Common myeloid progenitor, CD34-positive (primary cell): ENCODE results near the gene SLC24A3.

Source experiments
- CTCF ChIA-PET: fragments of 350-600 bp; sonication (Branson Sonifier 250); formaldehyde crosslinking; loops from one replicate; lab custom pipeline; 2021; ENCODE audit warnings: antibody characterized with exemption; lab: Charles Lee
- POLR2A ChIA-PET: fragments of 350-600 bp; sonication (Branson Sonifier 250); formaldehyde crosslinking; loops from one replicate; lab custom pipeline; 2021; ENCODE audit warnings: antibody characterized with exemption; lab: Charles Lee
- DNase-seq, 3 donors: peaks; one replicate each; pipeline versions ENCODE4 v3.0.0 to v3.0.0-alpha.2; 2013
- H3K27ac ChIP-seq, 2 experiments: 1 replicate in 1 of 2; 2 replicates in 1 of 2; pipeline ENCODE4 v1.7.0; 2013; ENCODE audit warnings: inconsistent platforms in 2 of 2, low read length in 2 of 2, mild to moderate bottlenecking in 2 of 2, low read depth in 1 of 2, moderate library complexity in 1 of 2; ENCODE audit not compliant: severe bottlenecking in 2 of 2, insufficient read depth in 1 of 2, poor library complexity in 1 of 2
- H3K27me3 ChIP-seq, 5 experiments: replicated peaks in 2 of 5; 1 replicate in 3 of 5; 2 replicates in 2 of 5; pipeline versions ENCODE4 v1.6.1 to v1.7.0; 2013; ENCODE audit warnings: low read length in 4 of 5, mild to moderate bottlenecking in 2 of 5, moderate library complexity in 2 of 5, inconsistent platforms in 1 of 5; ENCODE audit not compliant: insufficient read depth in 5 of 5, control insufficient read depth in 4 of 5
- H3K36me3 ChIP-seq, 4 experiments: 1 replicate in 2 of 4; 2 replicates in 2 of 4; pipeline versions ENCODE4 v1.6.1 to v1.7.0; 2013; ENCODE audit warnings: low read length in 3 of 4, control low read depth in 1 of 4, mild to moderate bottlenecking in 1 of 4; ENCODE audit not compliant: control insufficient read depth in 4 of 4, insufficient read depth in 4 of 4
- H3K4me1 ChIP-seq, 4 experiments: 1 replicate in 3 of 4; 2 replicates in 1 of 4; pipeline versions ENCODE4 v1.6.1 to v1.7.1; 2013; ENCODE audit warnings: low read length in 3 of 4, mild to moderate bottlenecking in 3 of 4, control low read depth in 1 of 4, inconsistent platforms in 1 of 4, moderate library complexity in 1 of 4; ENCODE audit not compliant: control insufficient read depth in 4 of 4, insufficient read depth in 4 of 4; ENCODE audit errors: control extremely low read depth in 1 of 4
- H3K4me3 ChIP-seq, 7 experiments: 1 replicate in 4 of 7; 2 replicates in 3 of 7; pipeline versions ENCODE4 v1.5.1 to v1.7.0; 2013; ENCODE audit warnings: mild to moderate bottlenecking in 7 of 7, low read length in 6 of 7, moderate library complexity in 6 of 7, inconsistent platforms in 2 of 7, low read depth in 2 of 7, control low read depth in 1 of 7; ENCODE audit not compliant: insufficient read depth in 4 of 7, control insufficient read depth in 1 of 7; ENCODE audit errors: extremely low read depth in 1 of 7
- H3K9me3 ChIP-seq, 5 experiments: 1 replicate in 4 of 5; 2 replicates in 1 of 5; pipeline versions ENCODE4 v1.6.1 to v1.7.1; 2013; ENCODE audit warnings: low read length in 4 of 5, mild to moderate bottlenecking in 2 of 5, inconsistent platforms in 1 of 5, low read depth in 1 of 5, moderate library complexity in 1 of 5; ENCODE audit not compliant: control insufficient read depth in 4 of 5, insufficient read depth in 2 of 5; ENCODE audit errors: control extremely low read depth in 1 of 5
- WGBS: methylation state at CpG from one replicate; pipeline ENCODE4 v1.1.5; 2013; ENCODE audit not compliant: insufficient coverage; 5-methylcytosine and 5-hydroxymethylcytosine counted together

The SLC24A3 gene

DNA sequence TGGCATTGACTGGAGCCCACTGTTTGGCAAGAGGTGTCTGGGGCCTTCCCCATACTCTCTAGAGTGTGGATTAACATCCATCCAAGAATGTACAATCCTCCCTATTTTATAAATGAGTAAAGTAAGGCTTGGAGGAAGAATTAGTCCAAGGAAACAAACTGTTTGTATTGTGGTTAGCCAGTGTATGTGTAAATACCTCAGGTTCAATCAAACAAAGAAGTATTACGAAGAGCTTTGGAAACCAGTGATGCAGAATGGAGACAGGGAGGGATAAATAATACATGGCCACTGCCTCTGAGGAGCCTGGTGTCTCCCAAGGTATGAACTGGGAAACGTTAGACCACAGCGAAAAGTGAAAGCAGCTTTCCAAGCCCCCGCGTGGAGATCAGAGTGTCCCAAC lies 319.0 kb downstream of the SLC24A3 start:
- Histone ChIP-seq H3K4me3 (no peak overlapping the region), H3K27ac (no peak overlapping the region), H3K4me1 (no peaks in the 10 kb centered on the region), H3K27me3 (no peaks in the 10 kb centered on the region), H3K9me3 (no peaks in the 10 kb centered on the region), H3K36me3 (no peaks in the 10 kb centered on the region)
- CTCF ChIA-PET = no interaction called here
- 100% methylated on average over 5 of the region's 5 CpGs for WGBS
- POLR2A ChIA-PET = no interaction called here
- DNase-seq = no peak

DNA sequence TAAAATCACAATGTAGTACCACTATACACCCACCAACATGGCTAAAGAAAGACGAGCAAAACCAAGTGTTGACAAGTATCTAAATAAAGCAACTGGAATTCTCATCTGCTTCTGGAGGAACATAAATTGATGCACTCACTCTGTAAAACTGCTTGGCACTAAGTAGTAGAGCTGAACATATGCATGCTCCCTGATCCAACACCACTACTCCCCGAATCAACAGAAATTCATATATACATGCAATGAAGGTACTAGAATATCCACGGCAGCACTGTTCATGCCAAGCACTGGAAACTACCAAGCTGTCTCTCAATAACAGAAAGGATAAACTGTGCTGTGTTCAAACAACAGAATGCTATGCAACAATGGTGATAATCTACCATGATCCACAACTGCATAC lies 326.1 kb downstream of the SLC24A3 start:
- Histone ChIP-seq H3K27me3 (no peaks in the 10 kb centered on the region), H3K27ac (no peak overlapping the region), H3K4me1 (peaks cover 0 to 7% (median 4%) of the 10 kb centered on the region in 4 experiments), H3K9me3 (no peaks in the 10 kb centered on the region), H3K36me3 (no peaks in the 10 kb centered on the region), H3K4me3 (no peak overlapping the region)
- DNase-seq = no peak
- POLR2A ChIA-PET = no interaction called here
- 100% methylated on average over 3 of the region's 3 CpGs for WGBS
- CTCF ChIA-PET = interaction anchor here (1.1 kb wide), 1 partner anchor 45 kb away, joined by 3 read pairs; no protein-coding TSS in a partner anchor

DNA sequence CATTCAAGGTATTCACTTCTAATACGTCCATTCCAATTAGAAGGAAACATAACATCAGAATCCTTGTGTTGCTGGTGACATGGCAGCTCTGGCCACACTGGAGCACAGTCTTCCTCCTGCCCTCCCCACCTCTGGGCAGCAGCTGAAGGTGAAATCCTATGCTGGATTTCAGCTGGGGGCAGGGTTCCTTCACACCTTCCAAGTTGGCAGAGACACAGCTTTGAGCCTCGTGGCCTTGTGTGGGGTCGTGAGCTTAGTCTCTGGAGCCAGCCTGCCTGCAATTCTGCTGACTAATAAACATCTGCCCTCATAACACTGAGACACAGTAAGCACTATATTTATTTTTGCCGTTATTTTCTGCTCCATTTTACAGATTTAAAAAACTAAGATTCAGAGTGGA lies 326.7 kb downstream of the SLC24A3 start:
- Histone ChIP-seq H3K36me3 (no peaks in the 10 kb centered on the region), H3K9me3 (no peaks in the 10 kb centered on the region), H3K4me3 (no peak overlapping the region), H3K27ac (no peak overlapping the region), H3K4me1 (peaks cover 0 to 11% (median 4%) of the 10 kb centered on the region in 4 experiments), H3K27me3 (no peaks in the 10 kb centered on the region)
- DNase-seq = no peak
- CTCF ChIA-PET = interaction anchor here (1.1 kb wide), 1 partner anchor 45 kb away, joined by 3 read pairs; no protein-coding TSS in a partner anchor
- WGBS = no CpG with 5 or more reads among the region's 4 CpGs
- POLR2A ChIA-PET = no interaction called here

DNA sequence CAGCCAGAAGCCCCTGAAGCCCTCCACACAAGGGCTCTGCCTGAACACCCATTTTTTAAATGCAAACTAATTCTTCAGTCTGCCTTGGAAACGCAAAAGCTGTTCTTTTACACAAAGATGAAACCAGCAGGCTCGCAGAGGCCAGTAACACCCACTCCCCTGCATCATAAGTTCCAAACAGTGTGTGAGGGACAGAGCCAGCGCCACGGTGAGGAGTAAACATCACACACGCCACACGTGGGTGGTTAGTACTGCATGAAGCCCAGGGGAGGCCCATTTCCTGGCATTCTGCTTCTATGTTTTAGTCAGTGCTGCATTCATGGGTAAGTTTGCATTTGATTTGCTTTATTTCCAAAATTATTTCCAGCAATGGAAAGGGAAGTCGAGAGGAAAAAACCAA lies 327.9 kb downstream of the SLC24A3 start:
- ChIA-PET CTCF (no interaction called here), POLR2A (no interaction called here)
- Histone ChIP-seq H3K4me1 (peaks cover 0 to 11% (median 4%) of the 10 kb centered on the region in 4 experiments), H3K9me3 (no peaks in the 10 kb centered on the region), H3K27ac (no peak overlapping the region), H3K4me3 (no peak overlapping the region), H3K36me3 (no peaks in the 10 kb centered on the region), H3K27me3 (no peaks in the 10 kb centered on the region)
- WGBS = 44% methylated on average over 6 of the region's 7 CpGs
- peak in 2 of 3 donors; percentile 4 to 13 for DNase-seq

DNA sequence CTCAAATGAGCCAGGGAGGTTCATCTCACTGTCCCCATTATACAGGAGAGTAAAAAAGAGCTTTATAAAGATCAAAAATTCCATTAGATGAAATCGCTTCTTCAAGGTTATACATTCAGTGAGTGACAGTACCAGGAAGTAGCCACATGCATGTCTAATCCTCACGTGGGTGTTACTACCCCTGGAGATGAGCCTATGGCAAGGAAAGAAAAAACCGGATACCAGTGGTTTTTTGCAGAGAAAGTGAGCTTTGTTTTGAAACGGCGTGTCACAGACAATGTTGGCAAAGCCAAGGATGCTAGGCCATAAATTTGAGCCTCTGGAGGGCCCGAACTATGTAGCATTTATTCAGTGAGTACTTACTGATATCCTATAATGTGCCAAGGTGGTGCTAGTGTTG lies 330.7 kb downstream of the SLC24A3 start:
- Histone ChIP-seq H3K9me3 (no peaks in the 10 kb centered on the region), H3K4me1 (peaks cover 0 to 11% (median 4%) of the 10 kb centered on the region in 4 experiments), H3K27me3 (no peaks in the 10 kb centered on the region), H3K27ac (no peak overlapping the region), H3K4me3 (no peak overlapping the region), H3K36me3 (no peaks in the 10 kb centered on the region)
- ChIA-PET CTCF (no interaction called here), POLR2A (no interaction called here)
- no peak for DNase-seq
- WGBS = 48% methylated on average over 6 of the region's 6 CpGs

DNA sequence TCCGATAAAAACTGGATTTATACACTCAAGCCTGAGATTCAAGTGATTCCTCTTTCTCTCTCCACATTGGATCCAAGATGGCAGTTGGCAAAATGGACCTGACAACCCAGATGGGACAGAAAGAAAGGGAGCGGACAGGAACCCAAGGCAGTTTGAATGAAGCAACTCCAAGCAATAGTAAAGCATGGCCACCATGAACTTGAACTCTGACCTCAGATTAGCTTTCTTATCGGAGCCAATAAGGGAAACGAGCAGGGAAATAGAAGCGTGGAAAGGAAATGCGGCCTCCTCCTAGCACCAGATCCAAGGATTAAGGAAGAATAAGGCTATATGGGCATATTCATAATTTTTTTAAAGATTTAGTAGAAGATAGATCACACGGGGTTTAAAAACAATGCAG lies 332.2 kb downstream of the SLC24A3 start:
- DNase-seq = no peak
- ChIA-PET CTCF (interaction anchor here (0.5 to 1.0 kb wide), 2 partner anchors 40 to 580 kb away, joined by 3 read pairs; no protein-coding TSS in a partner anchor), POLR2A (no interaction called here)
- no peaks in the 10 kb centered on the region for H3K27me3 ChIP-seq
- no peak overlapping the region for H3K27ac ChIP-seq
- H3K4me3 ChIP-seq = no peak overlapping the region
- no peaks in the 10 kb centered on the region for H3K9me3 ChIP-seq
- H3K4me1 ChIP-seq = peaks cover 0 to 11% (median 4%) of the 10 kb centered on the region in 4 experiments
- no peaks in the 10 kb centered on the region for H3K36me3 ChIP-seq
- 93% methylated on average over 3 of the region's 7 CpGs for WGBS

DNA sequence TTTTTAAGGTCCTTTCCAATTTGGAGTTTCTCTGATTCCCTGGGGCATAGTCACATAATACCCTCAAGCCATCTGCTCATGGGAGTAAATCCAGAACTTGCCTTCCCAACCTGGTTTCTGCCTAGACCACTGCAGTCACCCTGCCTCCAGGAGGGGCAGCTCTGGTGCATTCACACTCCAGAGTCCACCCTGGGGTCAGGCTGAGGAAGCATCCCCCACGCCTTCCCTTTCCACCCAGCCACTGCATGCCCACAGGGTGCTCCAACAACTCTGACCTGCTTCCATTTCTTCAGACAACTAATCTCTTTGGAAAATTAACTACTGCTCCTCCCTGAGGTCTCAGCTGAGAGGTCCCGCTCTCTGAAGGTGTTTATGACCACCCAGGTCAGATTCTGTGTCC lies 334.2 kb downstream of the SLC24A3 start:
- no peaks in the 10 kb centered on the region for H3K36me3 ChIP-seq
- ChIA-PET POLR2A (no interaction called here), CTCF (no interaction called here)
- WGBS = 100% methylated on average over 2 of the region's 2 CpGs
- no peaks in the 10 kb centered on the region for H3K27me3 ChIP-seq
- DNase-seq = no peak
- H3K4me3 ChIP-seq = no peak overlapping the region
- no peak overlapping the region for H3K27ac ChIP-seq
- H3K4me1 ChIP-seq = peaks cover 0 to 9% (median 2%) of the 10 kb centered on the region in 4 experiments
- no peaks in the 10 kb centered on the region for H3K9me3 ChIP-seq
